CD14-positive monocyte (primary cell): ENCODE results near the gene SLC35F2. TPM values are rescaled to one million over a fixed set of nuclear protein-coding genes. Genes with fewer than 3 reads are reported as not detected.

ENCODE experiments used
- DNase-seq, 3 donors: peaks; one replicate each; pipeline ENCODE4 v3.0.0-alpha.2; 2011 to 2022
- H2AFZ ChIP-seq: 2 replicates; pipeline ENCODE4 v1.6.0; 2012; ENCODE audit warnings: mild to moderate bottlenecking, low read depth, low read length, inconsistent platforms; ENCODE audit not compliant: insufficient read depth, poor library complexity, severe bottlenecking
- H3K27ac ChIP-seq, 2 donors: 1 replicate in 1 of 2; 2 replicates in 1 of 2; pipeline ENCODE4 v1.5.1; 2012 to 2013; ENCODE audit warnings: low read length in 2 of 2, control low read depth in 1 of 2, inconsistent platforms in 1 of 2, low read depth in 1 of 2, mild to moderate bottlenecking in 1 of 2
- H3K27me3 ChIP-seq, 2 donors: one replicate each; pipeline versions ENCODE4 v1.6.0 to v1.6.1; 2011 to 2013; ENCODE audit warnings: low read length in 2 of 2; ENCODE audit not compliant: control insufficient read depth in 2 of 2, insufficient read depth in 2 of 2
- H3K36me3 ChIP-seq, 2 donors: replicated peaks in 1 of 2; 1 replicate in 1 of 2; 2 replicates in 1 of 2; pipeline versions ENCODE4 v1.5.1 to v1.6.1; 2012 to 2013; ENCODE audit warnings: low read length in 2 of 2, control low read depth in 1 of 2, inconsistent platforms in 1 of 2, mild to moderate bottlenecking in 1 of 2; ENCODE audit not compliant: insufficient read depth in 2 of 2, control insufficient read depth in 1 of 2
- H3K4me1 ChIP-seq, 2 donors: 1 replicate in 1 of 2; 2 replicates in 1 of 2; pipeline versions ENCODE4 v1.5.1 to v1.6.1; 2012 to 2013; ENCODE audit warnings: low read length in 2 of 2, control low read depth in 1 of 2, inconsistent platforms in 1 of 2, mild to moderate bottlenecking in 1 of 2, moderate library complexity in 1 of 2; ENCODE audit not compliant: insufficient read depth in 2 of 2, control insufficient read depth in 1 of 2
- H3K4me2 ChIP-seq: replicated peaks from 2 replicates; pipeline ENCODE3; 2012; ENCODE audit warnings: low read length, moderate library complexity, mild to moderate bottlenecking; ENCODE audit not compliant: poor library complexity, severe bottlenecking; ENCODE audit errors: extremely low read depth
- H3K4me3 ChIP-seq, 3 experiments: fragments of 200-600 bp in 1 of 3; sonication (generic) in 1 of 3; replicated peaks in 1 of 3; 1 replicate in 2 of 3; 2 replicates in 1 of 3; pipeline ENCODE4 v1.5.1; 2011 to 2013; ENCODE audit warnings: low read length in 3 of 3, mild to moderate bottlenecking in 3 of 3, control low read depth in 2 of 3, low read depth in 2 of 3, inconsistent platforms in 1 of 3, moderate library complexity in 1 of 3
- H3K79me2 ChIP-seq: 2 replicates; pipeline ENCODE4 v1.6.0; 2012; ENCODE audit warnings: mild to moderate bottlenecking, control low read depth, inconsistent platforms, low read length, moderate library complexity; ENCODE audit not compliant: insufficient read depth
- H3K9ac ChIP-seq: 2 replicates; pipeline ENCODE4 v1.6.0; 2017; ENCODE audit warnings: low read length, mild to moderate bottlenecking; ENCODE audit not compliant: insufficient read depth, poor library complexity, severe bottlenecking
- H3K9me3 ChIP-seq, 2 donors: replicated peaks in 1 of 2; 1 replicate in 1 of 2; 2 replicates in 1 of 2; pipeline versions ENCODE4 v1.5.1 to v1.6.1; 2012 to 2013; ENCODE audit warnings: low read length in 2 of 2, control low read depth in 1 of 2; ENCODE audit not compliant: control insufficient read depth in 1 of 2, insufficient read depth in 1 of 2
- H4K20me1 ChIP-seq: 2 replicates; pipeline ENCODE4 v1.6.0; 2012; ENCODE audit warnings: mild to moderate bottlenecking, low read length, control low read depth, moderate library complexity; ENCODE audit not compliant: insufficient read depth
- H3K27ac Mint-ChIP-seq, 7 donors: one replicate each; pipeline ENCODE4 v1.8.0; 2020; ENCODE audit warnings: mild to moderate bottlenecking in 7 of 7, mixed read lengths in 7 of 7, moderate library complexity in 6 of 7, inconsistent platforms in 2 of 7
- H3K27me3 Mint-ChIP-seq, 3 donors: one replicate each; pipeline ENCODE4 v1.8.0; 2021 to 2022; ENCODE audit warnings: low read depth in 3 of 3, mild to moderate bottlenecking in 3 of 3, mixed read lengths in 3 of 3, moderate library complexity in 3 of 3, inconsistent platforms in 1 of 3
- H3K36me3 Mint-ChIP-seq, 2 donors: one replicate each; pipeline ENCODE4 v1.8.0; 2020; ENCODE audit warnings: mixed read lengths in 2 of 2, inconsistent platforms in 1 of 2, mild to moderate bottlenecking in 1 of 2
- H3K4me1 Mint-ChIP-seq: one replicate; pipeline ENCODE4 v1.8.0; 2020; ENCODE audit warnings: mild to moderate bottlenecking, mixed read lengths
- H3K4me3 Mint-ChIP-seq, 2 donors: one replicate each; pipeline ENCODE4 v1.8.0; 2020; ENCODE audit warnings: mild to moderate bottlenecking in 2 of 2, mixed read lengths in 2 of 2, moderate library complexity in 1 of 2
- H3K9me3 Mint-ChIP-seq, 7 donors: one replicate each; pipeline ENCODE4 v1.8.0; 2020 to 2022; ENCODE audit warnings: mixed read lengths in 7 of 7, mild to moderate bottlenecking in 6 of 7, moderate library complexity in 6 of 7, inconsistent platforms in 2 of 7
- CTCF ChIP-seq: fragments of 200-600 bp; IDR thresholded peaks from one replicate; pipeline ENCODE4 v1.8.0; 2022; ENCODE audit warnings: antibody characterized with exemption, mild to moderate bottlenecking
- WGBS: methylation state at CpG from one replicate; pipeline ENCODE4 v1.1.5; 2013; ENCODE audit warnings: missing lambda C conversion rate; ENCODE audit not compliant: insufficient coverage; 5-methylcytosine and 5-hydroxymethylcytosine counted together
- intact Hi-C, 2 donors: fragments of 100-400 bp; cut with micrococcal nuclease; formaldehyde crosslinking; loops; one replicate each; pipeline versions ENCODE4 v1.15.0 to v1.15.1; 2023
- polyA plus RNA-seq, 3 donors: library from polyadenylated mRNA; depleted of rRNA in 1 of 3; unstranded in 2 of 3; stranded (reverse) in 1 of 3; fragments of 300-500 nt in 2 of 3; fragments of >200 nt in 1 of 3; fragmentation: Illumina TruSeq in 2 of 3; gene quantifications; 1 replicate in 2 of 3; 2 replicates in 1 of 3; pipeline ENCODE4 v1.2.3, GENCODE V29; 2012 to 2021

Gene SLC35F2
- polyA plus RNA-seq, 3 donors: 0.24 to 0.25 TPM; not detected in 1

- peak overlapping the region; percentile 92 to 94 for H3K4me3 Mint-ChIP-seq
- Histone ChIP-seq H3K79me2 (no peaks in the 10 kb centered on the region), H3K27me3 (peaks cover 3 to 21% of the 10 kb centered on the region in 2 donors), H3K27ac (peak overlapping the region in 1 of 2 donors; percentile 32), H3K9ac (peak overlapping the region; percentile 64), H3K36me3 (no peaks in the 10 kb centered on the region), H3K9me3 (no peaks in the 10 kb centered on the region), H4K20me1 (no peaks in the 10 kb centered on the region), H3K4me2 (peak overlapping the region; percentile 91), H2AFZ (peak overlapping the region; percentile 87), H3K4me3 (peak overlapping the region; percentile 61 to 83 (median 64)), H3K4me1 (peaks cover 24 to 25% of the 10 kb centered on the region in 2 donors)
- H3K27me3 Mint-ChIP-seq: peaks cover 28 to 41% (median 39%) of the 10 kb centered on the region in 3 donors
- peak overlapping the region in 5 of 7 donors; percentile 12 to 67 (median 56) for H3K27ac Mint-ChIP-seq
- WGBS: 0% methylated on average over 24 of the region's 31 CpGs
- peaks cover 0 to 12% (median 9%) of the 10 kb centered on the region in 7 donors for H3K9me3 Mint-ChIP-seq
- DNase-seq: no peak
- intact Hi-C loops: loop anchor here in 1 of 2 donors (5.0 kb wide), 1 partner anchor 62 kb away; no protein-coding TSS in a partner anchor
- no peak for TF ChIP-seq CTCF
- peaks cover 3 to 4% of the 10 kb centered on the region in 2 donors for H3K36me3 Mint-ChIP-seq
- H3K4me1 Mint-ChIP-seq: peaks cover 28% of the 10 kb centered on the region
These were observed 1.1 kb upstream of the SLC35F2 start for GRCh38 chr11:107859459-107860239.

- Mint-ChIP-seq H3K4me3 (peak overlapping the region; percentile 92 to 94), H3K4me1 (peaks cover 28% of the 10 kb centered on the region), H3K9me3 (peaks cover 0 to 12% (median 9%) of the 10 kb centered on the region in 7 donors), H3K27me3 (peaks cover 28 to 41% (median 38%) of the 10 kb centered on the region in 3 donors), H3K36me3 (peaks cover 3 to 4% of the 10 kb centered on the region in 2 donors), H3K27ac (peak overlapping the region in 4 of 7 donors; percentile 44 to 81 (median 65))
- Histone ChIP-seq H4K20me1 (no peaks in the 10 kb centered on the region), H3K9me3 (no peaks in the 10 kb centered on the region), H3K4me3 (peak overlapping the region; percentile 61 to 83 (median 64)), H3K27me3 (peaks cover 3 to 21% of the 10 kb centered on the region in 2 donors), H3K9ac (peak overlapping the region; percentile 64), H3K79me2 (peaks cover 4% of the 10 kb centered on the region), H2AFZ (peak overlapping the region; percentile 87), H3K4me2 (peak overlapping the region; percentile 91), H3K27ac (no peak overlapping the region), H3K36me3 (no peaks in the 10 kb centered on the region), H3K4me1 (peaks cover 24 to 25% of the 10 kb centered on the region in 2 donors)
- intact Hi-C loops: loop anchor here in 1 of 2 donors (5.0 kb wide), 1 partner anchor 60 kb away; no protein-coding TSS in a partner anchor
- TF ChIP-seq CTCF: no peak
- no peak for DNase-seq
- 10% methylated on average over 6 of the region's 16 CpGs for WGBS
These were observed 904 bp downstream of the SLC35F2 start for GRCh38 chr11:107857550-107858216.
